ENCODE measurements around the gene AGAP1. TPM values are rescaled to one million over a fixed set of nuclear protein-coding genes. Genes with fewer than 3 reads are reported as not detected.
A peak's percentile ranks its signal among the peaks of the same experiment; 100 is the strongest.

The AGAP1 gene
- total RNA-seq, 1 donor: 18.5 TPM

GRCh38 chr2:235592836-235593235, 99.0 kb downstream of the AGAP1 start:
- Histone ChIP-seq H3K4me3 (ENCODE audit: insufficient read depth, low read length) (no peak overlapping the region), H3K27ac (ENCODE audit: low read depth, low read length) (no peak overlapping the region), H4K20me1 (ENCODE audit: insufficient read depth, low read length) (peaks cover 47% of the 10 kb centered on the region), H3K79me2 (ENCODE audit: insufficient read depth, low read length) (peaks cover 29% of the 10 kb centered on the region), H3K27me3 (ENCODE audit: insufficient read depth, low read length) (no peaks in the 10 kb centered on the region), H2AFZ (ENCODE audit: low read length) (no peak overlapping the region), H3K4me1 (ENCODE audit: insufficient read depth, low read length) (peaks cover 12% of the 10 kb centered on the region), H3K9me3 (ENCODE audit: low read depth, low read length) (no peaks in the 10 kb centered on the region), H3K4me2 (ENCODE audit: insufficient read depth, low read length) (no peak overlapping the region), H3K36me3 (ENCODE audit: insufficient read depth, low read length) (no peaks in the 10 kb centered on the region)
- TF ChIP-seq, protein P1, sequence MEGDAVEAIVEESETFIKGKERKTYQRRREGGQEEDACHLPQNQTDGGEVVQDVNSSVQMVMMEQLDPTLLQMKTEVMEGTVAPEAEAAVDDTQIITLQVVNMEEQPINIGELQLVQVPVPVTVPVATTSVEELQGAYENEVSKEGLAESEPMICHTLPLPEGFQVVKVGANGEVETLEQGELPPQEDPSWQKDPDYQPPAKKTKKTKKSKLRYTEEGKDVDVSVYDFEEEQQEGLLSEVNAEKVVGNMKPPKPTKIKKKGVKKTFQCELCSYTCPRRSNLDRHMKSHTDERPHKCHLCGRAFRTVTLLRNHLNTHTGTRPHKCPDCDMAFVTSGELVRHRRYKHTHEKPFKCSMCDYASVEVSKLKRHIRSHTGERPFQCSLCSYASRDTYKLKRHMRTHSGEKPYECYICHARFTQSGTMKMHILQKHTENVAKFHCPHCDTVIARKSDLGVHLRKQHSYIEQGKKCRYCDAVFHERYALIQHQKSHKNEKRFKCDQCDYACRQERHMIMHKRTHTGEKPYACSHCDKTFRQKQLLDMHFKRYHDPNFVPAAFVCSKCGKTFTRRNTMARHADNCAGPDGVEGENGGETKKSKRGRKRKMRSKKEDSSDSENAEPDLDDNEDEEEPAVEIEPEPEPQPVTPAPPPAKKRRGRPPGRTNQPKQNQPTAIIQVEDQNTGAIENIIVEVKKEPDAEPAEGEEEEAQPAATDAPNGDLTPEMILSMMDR (IDR thresholded peaks at IDR 0.05; ENCODE audit: extremely low read depth, low read depth, low read length): no peak
- DNase-seq (ENCODE audit: insufficient read length, low spot score, missing footprints): no peak

DNA sequence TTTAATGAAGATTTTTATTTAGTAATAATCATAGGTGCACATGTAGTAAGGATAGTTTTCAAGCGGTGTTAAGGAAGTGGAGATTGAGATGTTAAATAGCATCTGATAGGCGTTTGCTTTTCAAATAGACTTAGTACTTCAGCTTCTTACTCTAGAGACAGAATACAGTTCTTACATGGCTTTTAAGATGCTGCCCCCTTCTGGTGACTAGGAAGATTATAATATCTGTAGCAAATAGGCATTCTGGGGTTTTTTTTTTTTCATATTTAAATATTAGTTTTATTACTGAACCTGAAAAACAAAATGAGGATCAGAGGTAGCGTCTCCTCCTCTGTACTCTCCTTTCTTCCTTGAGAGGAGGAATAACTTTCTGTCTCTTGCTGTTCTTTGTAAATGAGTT, 100.2 kb downstream of the AGAP1 start:
- Histone ChIP-seq H3K9me3 (ENCODE audit: low read depth, low read length) (no peaks in the 10 kb centered on the region), H3K36me3 (ENCODE audit: insufficient read depth, low read length) (no peaks in the 10 kb centered on the region), H3K27ac (ENCODE audit: low read depth, low read length) (no peak overlapping the region), H2AFZ (ENCODE audit: low read length) (no peak overlapping the region), H3K27me3 (ENCODE audit: insufficient read depth, low read length) (no peaks in the 10 kb centered on the region), H3K4me3 (ENCODE audit: insufficient read depth, low read length) (no peak overlapping the region), H4K20me1 (ENCODE audit: insufficient read depth, low read length) (peaks cover 50% of the 10 kb centered on the region), H3K79me2 (ENCODE audit: insufficient read depth, low read length) (peaks cover 37% of the 10 kb centered on the region), H3K4me2 (ENCODE audit: insufficient read depth, low read length) (no peak overlapping the region), H3K4me1 (ENCODE audit: insufficient read depth, low read length) (peaks cover 12% of the 10 kb centered on the region)
- peak; percentile 90 for DNase-seq (ENCODE audit: insufficient read length, low spot score, missing footprints)
- TF ChIP-seq, protein P1 (IDR thresholded peaks at IDR 0.05; ENCODE audit: extremely low read depth, low read depth, low read length): peak; percentile 81

- H3K4me3 ChIP-seq (ENCODE audit: insufficient read depth, low read length): no peak overlapping the region
- H3K27me3 ChIP-seq (ENCODE audit: insufficient read depth, low read length): no peaks in the 10 kb centered on the region
- no peak overlapping the region for H3K4me2 ChIP-seq (ENCODE audit: insufficient read depth, low read length)
- no peak overlapping the region for H2AFZ ChIP-seq (ENCODE audit: low read length)
- no peak for DNase-seq (ENCODE audit: insufficient read length, low spot score, missing footprints)
- no peaks in the 10 kb centered on the region for H3K9me3 ChIP-seq (ENCODE audit: low read depth, low read length)
- no peaks in the 10 kb centered on the region for H3K36me3 ChIP-seq (ENCODE audit: insufficient read depth, low read length)
- peaks cover 57% of the 10 kb centered on the region for H4K20me1 ChIP-seq (ENCODE audit: insufficient read depth, low read length)
- H3K27ac ChIP-seq (ENCODE audit: low read depth, low read length): no peak overlapping the region
- TF ChIP-seq, protein P1 (IDR thresholded peaks at IDR 0.05; ENCODE audit: extremely low read depth, low read depth, low read length): no peak
- peaks cover 44% of the 10 kb centered on the region for H3K79me2 ChIP-seq (ENCODE audit: insufficient read depth, low read length)
- peaks cover 12% of the 10 kb centered on the region for H3K4me1 ChIP-seq (ENCODE audit: insufficient read depth, low read length)
Observed at GRCh38 chr2:235594964-235595363, 101.1 kb downstream of the AGAP1 start.

DNA sequence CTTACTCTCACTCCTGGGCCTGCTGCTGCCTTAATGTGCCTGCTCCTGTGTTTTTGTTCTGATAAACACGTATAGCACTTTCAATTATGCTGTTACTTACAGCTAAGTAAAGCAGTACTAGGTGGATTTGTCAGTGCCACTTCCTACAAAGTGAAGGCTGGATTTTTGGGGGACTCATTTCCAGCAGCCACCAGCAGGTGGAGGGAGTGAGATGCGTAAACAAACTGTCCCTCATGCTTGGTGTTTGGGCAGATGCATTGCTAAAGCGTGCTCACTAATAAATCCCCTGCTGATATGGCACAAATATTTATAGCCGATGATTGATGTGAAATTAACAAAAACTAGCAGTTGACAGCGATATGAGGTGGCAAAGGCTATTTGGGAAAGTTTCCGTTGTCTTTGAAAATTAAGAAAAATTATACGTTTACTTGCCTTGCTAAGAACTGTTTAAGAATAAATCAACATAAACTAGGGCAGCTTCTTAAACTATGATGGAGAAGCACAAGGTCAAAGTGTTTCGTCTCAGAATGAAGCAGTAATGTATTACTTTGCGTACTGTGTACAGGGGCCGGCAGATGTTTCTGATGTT, 101.7 kb downstream of the AGAP1 start:
- Histone ChIP-seq H3K4me1 (ENCODE audit: insufficient read depth, low read length) (peaks cover 12% of the 10 kb centered on the region), H3K79me2 (ENCODE audit: insufficient read depth, low read length) (peaks cover 46% of the 10 kb centered on the region), H2AFZ (ENCODE audit: low read length) (no peak overlapping the region), H3K9me3 (ENCODE audit: low read depth, low read length) (no peaks in the 10 kb centered on the region), H3K27me3 (ENCODE audit: insufficient read depth, low read length) (no peaks in the 10 kb centered on the region), H3K36me3 (ENCODE audit: insufficient read depth, low read length) (no peaks in the 10 kb centered on the region), H3K27ac (ENCODE audit: low read depth, low read length) (no peak overlapping the region), H3K4me2 (ENCODE audit: insufficient read depth, low read length) (no peak overlapping the region), H4K20me1 (ENCODE audit: insufficient read depth, low read length) (peaks cover 63% of the 10 kb centered on the region), H3K4me3 (ENCODE audit: insufficient read depth, low read length) (no peak overlapping the region)
- DNase-seq (ENCODE audit: insufficient read length, low spot score, missing footprints): peak; percentile 83
- TF ChIP-seq, protein P1 (IDR thresholded peaks at IDR 0.05; ENCODE audit: extremely low read depth, low read depth, low read length): peak; percentile 91
